Smooth muscle cell of the brain vasculature (primary cell): Measurements from ENCODE around the gene TMCO1.
"Not testable (repeated sequence)": the region's sequence is repeated elsewhere in the genome, so short reads cannot be mapped to it uniquely, and the experiment has no call there.

Experiments
- DNase-seq: peaks from one replicate; pipeline ENCODE4 v3.0.0-alpha.2; 2012; ENCODE audit warnings: low read depth, low spot score

Gene TMCO1, protein sequence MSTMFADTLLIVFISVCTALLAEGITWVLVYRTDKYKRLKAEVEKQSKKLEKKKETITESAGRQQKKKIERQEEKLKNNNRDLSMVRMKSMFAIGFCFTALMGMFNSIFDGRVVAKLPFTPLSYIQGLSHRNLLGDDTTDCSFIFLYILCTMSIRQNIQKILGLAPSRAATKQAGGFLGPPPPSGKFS

DNA sequence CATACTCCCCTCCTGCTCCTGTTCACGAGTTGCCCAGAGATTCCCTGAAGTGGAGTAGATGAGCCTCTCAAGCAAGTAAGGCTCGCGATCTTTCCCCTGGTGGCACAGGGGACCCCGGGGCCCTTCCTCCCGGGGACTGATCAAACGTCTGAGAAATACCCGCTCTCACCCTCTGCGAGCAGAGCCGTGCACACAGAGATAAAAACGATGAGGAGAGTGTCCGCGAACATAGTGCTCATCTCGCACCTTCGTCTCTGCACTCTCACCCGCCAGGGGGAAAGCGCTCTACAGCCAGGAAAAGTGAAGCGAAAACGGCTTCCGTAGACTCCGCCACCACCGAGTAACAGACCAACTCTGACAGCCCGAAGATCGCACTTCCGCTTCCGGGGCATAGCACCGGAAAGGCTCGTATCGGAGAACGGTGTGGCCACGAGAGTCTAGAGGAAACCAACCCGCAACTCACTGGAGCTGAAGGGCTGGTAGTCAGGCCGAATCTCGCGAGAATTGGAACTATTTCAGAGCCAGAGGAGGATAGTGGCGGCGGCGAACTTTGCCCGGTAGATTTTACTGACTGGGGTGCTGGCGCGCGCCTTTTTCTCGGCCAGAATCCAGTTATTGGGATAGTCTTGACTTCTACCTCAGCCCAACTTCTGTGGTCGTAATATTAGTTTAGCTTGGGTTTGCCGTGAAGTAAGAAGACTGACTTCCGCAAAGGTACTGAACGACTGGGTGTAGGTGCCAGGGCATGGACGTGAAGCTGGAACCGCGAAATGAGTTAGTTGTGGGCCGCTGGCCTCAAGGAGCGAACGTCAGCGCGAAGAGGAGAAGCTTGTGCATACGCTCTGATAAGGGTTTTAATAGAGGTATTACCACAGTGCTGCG is at the start of gene TMCO1:
TMCO1 (minus strand) TSS at position 356 of the 882 bp plus-strand sequence; CDS start at position 239, 117 bp downstream.
- peak; percentile 89 for DNase-seq

DNA sequence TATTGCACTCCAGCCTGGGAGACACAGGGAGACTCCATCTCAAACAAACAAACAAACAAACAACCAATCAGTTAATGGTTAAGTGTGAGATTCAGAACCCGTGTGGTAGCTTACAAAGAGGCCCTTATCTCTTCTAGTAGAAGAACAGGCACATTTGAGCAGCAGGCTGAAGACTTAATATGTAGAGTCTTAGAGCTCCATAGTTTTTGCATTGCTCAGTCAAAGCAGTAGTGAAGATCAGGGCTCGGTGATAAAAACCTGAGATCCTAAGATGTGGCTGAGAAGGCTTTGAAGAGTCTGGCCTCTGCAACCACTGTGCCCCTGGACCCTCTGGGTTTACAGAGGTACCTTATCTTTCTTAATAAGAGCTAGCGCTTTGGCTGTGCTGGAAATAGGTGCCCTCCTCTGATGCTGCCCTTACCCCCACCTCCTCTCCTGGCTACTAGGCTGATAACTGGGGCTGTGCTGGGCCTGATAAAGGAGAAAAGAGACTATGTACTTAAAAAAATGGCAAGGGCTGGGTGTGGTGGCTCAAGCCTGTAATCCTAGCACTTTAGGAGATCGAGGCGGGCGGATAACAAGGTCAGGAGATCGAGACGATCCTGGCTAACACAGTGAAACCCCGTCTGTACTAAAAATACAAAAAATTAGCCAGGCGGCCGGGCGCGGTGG is 48.3 kb upstream of the TMCO1 start:
- DNase-seq, result no peak

DNA sequence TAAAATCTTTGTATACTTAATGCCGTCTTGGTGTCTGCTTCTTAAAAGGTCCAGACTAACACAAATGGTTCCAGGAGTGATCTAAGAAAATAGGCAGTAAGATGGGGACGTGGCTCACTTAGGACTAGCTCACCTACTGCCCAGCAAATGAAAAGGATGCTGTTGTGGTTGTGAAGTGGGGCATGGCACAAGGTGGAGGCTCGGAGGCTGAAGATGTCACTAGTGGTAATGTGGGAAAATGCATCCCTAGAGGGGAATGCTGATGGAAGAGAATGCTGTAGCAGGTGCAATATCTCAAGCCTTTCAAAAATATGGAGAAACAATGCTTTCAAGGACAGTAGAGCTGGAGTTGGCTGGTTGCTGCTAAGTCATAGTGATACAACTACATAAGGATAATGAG is 47.5 kb upstream of the TMCO1 start:
- no peak for DNase-seq

DNA sequence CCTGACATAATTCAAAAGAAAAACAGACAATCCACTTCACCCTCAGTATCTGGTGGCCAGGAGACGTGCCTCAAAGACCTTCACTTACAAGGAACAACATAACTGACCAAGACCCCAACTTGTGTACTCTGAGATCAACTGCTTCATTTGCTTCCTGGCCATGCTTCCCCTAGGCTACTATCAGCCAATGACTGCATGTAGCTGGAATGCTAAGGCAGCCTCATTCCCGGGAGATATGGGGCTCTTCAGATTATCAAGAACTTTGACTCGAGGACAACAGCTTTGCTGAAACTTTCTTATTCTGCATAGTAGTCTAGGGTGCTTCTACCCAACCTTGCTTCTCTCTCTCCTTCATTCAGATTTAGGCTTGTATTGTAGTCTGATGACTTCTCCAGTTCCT is 47.1 kb upstream of the TMCO1 start:
- no peak for DNase-seq

DNA sequence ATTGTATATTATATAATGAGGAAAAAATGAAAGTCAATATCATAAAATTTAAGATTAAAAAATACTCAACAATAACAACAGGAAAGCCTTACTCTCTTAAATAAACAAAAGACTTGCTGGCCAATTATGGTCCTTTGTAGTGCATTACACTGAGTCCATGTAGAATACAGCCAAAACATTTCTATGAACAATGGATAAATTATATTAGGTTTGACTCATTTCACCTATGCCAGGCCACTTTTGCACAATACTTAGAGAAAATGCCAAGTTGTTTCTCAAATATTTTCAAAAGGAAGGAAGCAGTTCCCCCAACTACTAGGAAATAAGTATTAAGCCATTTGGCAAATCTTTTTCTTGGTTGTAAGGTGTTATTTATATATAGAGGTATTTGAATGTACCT is 38.9 kb upstream of the TMCO1 start:
- no peak for DNase-seq

DNA sequence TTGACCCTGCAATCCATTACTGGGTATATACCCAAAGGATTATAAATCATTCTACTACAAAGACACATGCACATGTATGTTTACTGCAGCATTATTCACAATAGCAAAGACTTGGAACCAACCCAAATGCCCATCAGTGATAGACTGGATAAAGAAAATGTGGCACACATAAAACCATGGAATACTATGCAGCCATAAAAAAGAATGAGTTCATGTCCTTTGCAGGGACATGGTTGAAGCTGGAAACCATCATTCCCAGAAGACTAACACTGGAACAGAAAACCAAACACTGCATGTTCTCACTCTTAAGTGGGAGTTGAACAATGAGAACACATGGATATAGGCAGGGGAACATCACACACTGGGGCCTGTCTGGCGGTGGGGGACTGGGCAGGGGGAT is 35.8 kb upstream of the TMCO1 start:
- not testable (repeated sequence) for DNase-seq

DNA sequence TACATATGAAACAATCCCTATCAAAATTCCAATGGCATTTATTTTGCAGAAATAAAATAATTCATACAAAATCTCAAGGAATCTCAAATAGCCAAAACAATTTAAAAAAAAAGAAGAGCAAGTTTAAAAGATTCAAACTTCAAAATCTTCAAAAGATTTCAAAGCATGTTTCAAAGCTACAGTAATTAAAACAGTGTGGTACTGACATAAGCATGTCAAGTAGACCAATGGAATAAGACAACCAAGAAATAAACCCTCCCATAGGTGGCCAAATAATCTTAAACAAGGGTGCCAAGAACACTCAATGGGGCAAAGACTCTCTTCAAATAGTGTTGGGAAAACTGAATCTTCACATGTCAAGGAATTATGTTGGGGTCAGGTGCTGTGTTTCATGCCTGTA is 30.7 kb upstream of the TMCO1 start:
- DNase-seq, result no peak

DNA sequence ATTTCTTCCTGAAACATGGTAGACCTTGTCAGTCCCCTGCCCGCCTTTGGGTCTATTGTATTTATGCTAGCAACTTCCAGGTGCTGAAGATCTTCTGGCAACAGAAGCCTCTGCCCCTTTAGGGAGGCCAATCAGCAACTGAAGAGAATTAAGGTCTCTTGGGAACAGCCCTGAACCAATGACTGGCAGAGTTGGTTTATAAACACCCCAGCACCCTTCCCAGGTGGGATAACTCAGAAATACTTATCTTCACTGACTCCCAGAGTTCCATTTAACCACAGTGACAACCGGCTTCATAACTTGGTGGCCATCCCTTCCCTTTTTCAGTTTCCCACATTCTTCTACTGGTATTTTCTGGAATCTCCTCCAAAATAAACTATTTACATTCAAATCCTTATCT is 27.2 kb upstream of the TMCO1 start:
- no peak for DNase-seq

DNA sequence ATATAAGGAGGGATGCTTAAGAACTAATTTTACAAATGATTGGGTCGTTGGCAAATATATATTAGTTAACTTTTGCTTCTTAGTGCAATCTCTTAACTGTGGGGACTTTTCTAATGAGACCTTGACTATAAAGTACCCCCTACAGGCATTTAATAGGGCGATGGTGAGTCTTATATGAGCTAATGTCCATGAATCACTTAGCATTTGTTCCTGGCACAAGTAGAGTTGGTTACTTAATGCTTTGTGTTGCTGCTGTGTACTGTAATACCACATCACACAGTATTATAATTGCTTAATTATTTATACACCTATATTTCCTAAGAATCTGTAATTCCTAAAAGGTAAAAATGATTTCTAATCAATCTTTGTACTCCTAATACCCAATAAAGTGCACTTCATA is 25.3 kb upstream of the TMCO1 start:
- DNase-seq, result no peak

DNA sequence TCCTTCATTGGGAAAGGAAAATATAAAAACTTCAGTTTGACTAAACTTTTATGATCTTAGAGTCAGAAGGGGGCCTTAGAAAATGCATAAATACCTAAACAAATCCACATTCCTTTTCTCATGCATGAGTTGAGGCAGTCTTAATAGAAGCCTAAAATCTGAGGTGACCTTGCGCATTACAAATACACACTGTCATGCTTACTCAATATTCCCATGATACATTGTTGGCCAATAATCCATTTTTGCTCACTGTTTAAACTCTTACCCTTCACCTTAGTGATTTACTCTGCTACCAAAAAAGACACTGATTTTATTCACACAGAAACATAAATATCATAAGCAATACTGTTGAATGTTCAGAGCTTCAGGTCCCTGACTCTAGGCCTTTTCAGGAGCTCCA is 19.1 kb upstream of the TMCO1 start:
- no peak for DNase-seq

DNA sequence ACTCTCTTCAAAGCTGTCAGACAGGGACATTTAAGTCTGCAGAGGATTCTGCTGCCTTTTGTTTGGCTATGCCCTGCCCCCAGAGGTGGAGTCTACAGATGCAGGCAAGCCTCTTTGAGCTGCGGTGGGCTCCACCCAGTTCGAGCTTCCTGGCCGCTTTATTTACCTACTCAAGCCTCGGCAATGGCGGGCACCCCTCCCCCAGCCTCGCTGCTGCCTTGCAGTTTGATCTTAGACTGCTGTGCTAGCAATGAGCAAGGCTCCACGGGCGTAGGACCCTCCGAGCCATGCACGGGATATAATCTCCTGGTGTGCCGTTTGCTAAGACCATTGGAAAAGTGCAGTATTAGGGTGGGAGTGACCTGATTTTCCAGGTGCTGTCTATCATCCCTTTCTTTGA is 14.9 kb upstream of the TMCO1 start:
- not testable (repeated sequence) for DNase-seq

DNA sequence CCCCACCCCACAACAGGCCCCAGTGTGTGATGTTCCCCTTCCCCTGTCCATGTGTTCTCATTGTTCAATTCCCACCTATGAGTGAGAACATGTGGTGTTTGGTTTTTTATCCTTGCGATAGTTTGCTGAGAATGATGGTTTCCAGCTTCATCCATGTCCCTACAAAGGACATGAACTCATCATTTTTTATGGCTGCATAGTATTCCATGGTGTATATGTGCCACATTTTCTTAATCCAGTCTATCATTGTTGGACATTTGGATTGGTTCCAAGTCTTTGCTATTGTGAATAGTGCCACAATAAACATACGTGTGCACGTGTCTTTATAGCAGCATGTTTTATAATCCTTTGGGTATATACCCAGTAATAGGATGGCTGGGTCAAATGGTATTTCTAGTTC is 9.5 kb upstream of the TMCO1 start:
- DNase-seq, result not testable (repeated sequence)

DNA sequence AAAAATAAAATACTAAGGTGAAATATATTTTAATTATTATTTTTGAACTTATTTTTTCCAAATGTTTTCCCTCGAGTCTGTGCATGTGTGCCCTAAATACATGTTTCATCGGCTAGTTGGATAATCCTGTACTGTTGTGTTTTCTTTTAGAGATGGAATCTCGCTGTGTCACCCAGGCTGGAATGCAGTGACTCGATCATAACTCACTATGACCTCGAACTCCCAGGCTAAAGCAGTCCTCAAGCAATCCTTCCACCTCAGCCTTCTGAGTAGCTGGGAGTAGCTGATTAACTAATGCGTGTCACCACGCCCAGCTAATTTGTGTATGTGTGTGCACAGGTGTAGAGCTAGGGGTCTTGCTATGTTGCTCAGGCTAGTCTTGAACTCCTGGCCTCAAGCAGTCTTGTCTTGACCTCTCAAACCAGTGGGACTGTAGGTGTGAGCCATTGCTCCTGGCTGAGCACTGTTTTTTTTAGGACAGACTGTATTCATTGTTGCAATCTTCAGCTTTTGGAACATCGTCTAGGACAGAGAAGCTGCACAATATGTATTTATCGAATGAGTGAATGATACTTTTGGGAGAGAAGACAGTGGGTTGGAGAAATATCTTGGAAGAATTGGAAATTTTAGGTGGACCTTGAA is 4.8 kb upstream of the TMCO1 start:
- no peak for DNase-seq

DNA sequence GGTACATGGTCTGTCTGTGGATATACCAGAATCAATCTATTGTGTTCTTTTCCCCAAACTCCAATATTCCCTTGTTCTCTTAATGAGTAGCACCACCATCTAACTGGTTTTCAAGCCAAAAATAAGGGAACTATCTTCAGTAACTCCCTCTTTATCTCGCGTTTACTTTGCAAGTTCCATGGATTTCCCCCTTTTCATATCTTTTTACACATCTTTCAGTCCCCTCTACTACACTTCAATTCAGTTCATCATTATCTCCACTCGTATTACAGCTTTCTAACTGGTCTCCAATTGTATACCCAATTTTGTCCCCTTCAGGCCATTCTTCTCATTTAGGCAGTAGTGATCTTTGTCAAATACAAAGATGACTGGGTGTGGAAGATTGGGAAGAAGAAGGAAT is 4.1 kb upstream of the TMCO1 start:
- DNase-seq, result no peak

DNA sequence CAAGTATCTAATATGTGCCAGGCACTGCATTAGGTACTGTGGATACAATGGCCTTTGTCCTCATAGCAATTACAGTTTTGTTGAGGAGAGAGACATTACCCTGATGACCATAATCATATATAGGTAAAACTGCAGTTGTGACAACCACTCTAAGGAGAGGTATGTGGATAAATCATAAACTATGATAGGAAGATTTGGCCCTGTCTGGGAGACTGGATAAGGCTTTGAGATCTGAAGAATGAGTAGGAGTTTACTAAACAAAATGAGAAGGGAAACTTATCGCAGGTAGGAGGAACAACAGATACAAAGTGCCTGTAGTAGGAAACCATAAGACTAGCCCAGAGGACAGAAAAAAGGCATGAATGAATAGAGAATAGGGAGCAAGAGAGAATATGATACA is 4.4 kb downstream of the TMCO1 start:
- DNase-seq, result no peak

DNA sequence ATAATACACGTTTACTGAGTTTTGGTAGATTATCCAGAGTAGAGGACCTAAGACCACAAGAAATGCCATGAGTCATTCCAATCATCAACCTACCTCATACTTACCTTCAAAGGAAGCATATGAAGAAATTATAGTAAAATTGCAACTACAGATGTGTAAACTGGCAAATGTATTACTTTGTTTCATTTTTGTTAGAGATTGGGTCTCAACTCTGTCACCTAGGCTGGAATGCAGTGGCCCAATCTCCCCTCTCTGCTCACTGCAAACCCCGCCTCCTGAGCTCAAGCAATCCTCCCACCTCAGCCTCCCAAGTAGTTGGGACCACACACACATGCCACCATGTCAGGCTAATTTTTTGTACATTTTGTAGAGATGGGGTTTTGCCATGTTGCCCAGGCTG is 5.2 kb downstream of the TMCO1 start:
- no peak for DNase-seq

DNA sequence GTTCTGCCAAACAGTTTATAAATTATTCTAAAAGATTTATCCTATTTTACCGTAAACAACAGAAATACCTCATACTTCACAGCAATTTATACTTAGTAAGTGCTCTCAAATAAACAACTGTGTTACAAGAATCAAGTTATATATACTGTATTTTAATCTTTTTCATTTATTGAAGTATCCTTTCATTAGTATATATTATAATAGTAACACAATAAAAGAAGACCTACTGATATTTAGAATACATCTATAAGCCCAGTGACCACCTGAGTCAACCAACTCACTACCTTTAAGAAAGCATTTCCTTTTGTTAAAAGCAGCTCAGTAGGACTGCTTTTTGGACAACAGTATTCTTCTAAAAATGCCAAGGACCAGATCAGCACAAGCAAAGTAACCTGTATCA is 5.9 kb downstream of the TMCO1 start:
- no peak for DNase-seq

DNA sequence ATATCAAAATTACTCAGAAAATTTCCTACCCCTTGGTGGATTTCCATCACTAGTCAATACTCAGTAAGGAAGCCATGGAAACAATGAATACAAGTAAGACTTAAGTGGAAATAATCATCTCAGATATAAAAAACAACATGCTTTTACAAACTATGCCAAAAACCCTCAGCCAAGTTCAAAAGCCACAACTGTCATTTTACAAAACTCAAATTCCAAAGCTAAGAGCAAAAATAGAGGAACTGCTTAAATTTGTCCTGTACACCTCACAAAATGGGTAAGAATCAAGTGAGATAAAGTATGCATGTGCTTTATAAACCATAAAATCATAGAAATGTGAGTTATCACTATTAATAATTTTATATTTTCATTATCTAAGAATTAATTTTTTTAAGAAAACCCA is 9.6 kb downstream of the TMCO1 start:
- no peak for DNase-seq

DNA sequence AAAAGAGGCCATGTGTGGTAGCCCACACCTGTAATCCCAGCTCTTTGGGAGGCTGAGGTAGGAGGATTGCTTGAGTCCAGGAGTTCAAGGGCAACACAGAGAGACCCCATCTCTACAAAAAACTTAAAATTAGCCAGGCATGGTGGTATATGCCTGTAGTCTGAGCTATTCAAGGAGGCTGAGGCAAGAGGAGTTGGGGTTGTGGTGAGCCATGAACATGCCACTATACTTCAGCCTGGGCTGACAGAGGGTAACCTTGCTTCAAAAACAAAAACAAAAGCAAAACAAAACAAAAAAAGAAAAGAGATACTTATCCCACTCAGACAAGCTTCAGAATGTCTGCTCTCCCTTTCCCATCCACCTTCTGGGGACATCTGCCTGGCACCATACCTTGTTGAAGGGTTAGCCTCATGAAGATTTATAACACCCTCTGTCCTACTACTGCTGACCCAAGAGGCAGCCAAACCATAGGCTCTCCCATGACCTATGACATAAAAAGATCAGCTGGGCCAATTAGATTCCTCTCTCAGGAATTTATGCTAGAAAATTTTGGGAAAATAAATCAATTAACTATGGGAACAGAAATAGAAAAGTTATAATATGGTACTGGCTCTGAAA is 13.2 kb downstream of the TMCO1 start:
- DNase-seq, result no peak

DNA sequence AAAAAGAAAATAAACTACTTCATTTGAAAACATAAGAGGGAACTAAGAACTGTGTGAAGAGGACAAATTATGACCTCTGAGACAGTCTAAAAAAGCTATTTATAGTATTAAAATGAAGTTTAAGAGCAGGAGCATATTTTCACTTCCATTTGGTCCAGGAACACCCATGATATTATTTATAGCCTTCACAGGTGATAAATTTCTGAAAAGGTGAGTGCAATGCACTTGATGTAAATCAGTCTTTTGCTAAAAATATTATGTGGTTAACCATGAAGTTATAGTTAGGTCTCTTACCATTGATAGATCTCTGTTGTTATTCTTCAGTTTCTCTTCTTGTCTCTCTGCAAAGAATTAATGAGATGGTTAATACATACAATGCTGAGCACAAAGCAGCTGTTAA is 14.7 kb downstream of the TMCO1 start:
- no peak for DNase-seq

DNA sequence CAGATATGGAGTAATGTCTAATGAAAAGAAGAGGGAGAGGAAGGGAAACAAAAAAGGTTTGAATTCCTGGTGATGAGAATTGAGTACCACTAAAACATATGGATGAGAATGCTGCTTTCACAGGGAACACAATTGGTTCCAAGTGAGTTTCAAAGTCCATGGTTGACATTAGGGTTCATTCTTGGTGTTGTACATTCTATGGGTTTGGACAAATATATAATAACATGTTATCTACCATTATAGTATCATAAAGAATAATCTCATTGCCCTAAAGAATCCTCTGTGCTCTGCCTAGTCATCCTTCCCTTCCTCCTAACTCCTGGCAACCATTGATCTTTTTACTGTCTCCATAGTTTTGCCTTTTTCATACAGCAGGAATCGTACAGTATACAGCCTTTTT is 20.1 kb downstream of the TMCO1 start:
- no peak for DNase-seq
